Psoas muscle (tissue), 8 donors: Measurements from ENCODE around the gene SART1. TPM values are rescaled to one million over a fixed set of nuclear protein-coding genes. Genes with fewer than 3 reads are reported as not detected.
"Not testable (repeated sequence)": the region's sequence is repeated elsewhere in the genome, so short reads cannot be mapped to it uniquely, and the experiment has no call there.

Source experiments
- ATAC-seq, 4 donors: fragments of 200-7000 bp; cut with Tn5 transposase; one replicate each; pipeline ENCODE4 v1.9.1; 2020; ENCODE audit warnings: moderate library complexity in 3 of 4, mild to moderate bottlenecking in 2 of 4
- DNase-seq, 2 donors: peaks; one replicate each; pipeline ENCODE4 v3.0.0-alpha.2; 2020
- H3K27ac ChIP-seq: fragments of 200-600 bp; one replicate; pipeline ENCODE4 v1.8.0; 2022
- H3K27me3 ChIP-seq, 3 donors: fragments of 200-600 bp in 1 of 3; one replicate each; pipeline versions ENCODE4 v1.6.1 to v1.8.0; 2013 to 2022; ENCODE audit warnings: low read length in 2 of 3, mild to moderate bottlenecking in 2 of 3, moderate library complexity in 1 of 3; ENCODE audit not compliant: insufficient read depth in 3 of 3
- H3K36me3 ChIP-seq, 2 donors: fragments of 200-600 bp in 1 of 2; one replicate each; pipeline versions ENCODE4 v1.6.1 to v1.8.0; 2013 to 2022; ENCODE audit warnings: low read depth in 1 of 2, mild to moderate bottlenecking in 1 of 2, moderate library complexity in 1 of 2; ENCODE audit not compliant: insufficient read depth in 1 of 2
- H3K4me1 ChIP-seq: fragments of 200-600 bp; one replicate; pipeline ENCODE4 v1.8.0; 2022
- H3K4me3 ChIP-seq: fragments of 200-600 bp; one replicate; pipeline ENCODE4 v1.8.0; 2022; ENCODE audit warnings: mild to moderate bottlenecking
- H3K9me3 ChIP-seq: fragments of 200-600 bp; one replicate; pipeline ENCODE4 v1.8.0; 2022
- CTCF ChIP-seq: fragments of 200-600 bp; IDR thresholded peaks from one replicate; pipeline ENCODE4 v1.8.0; 2022; ENCODE audit warnings: antibody characterized with exemption
- WGBS, 3 donors: extraction: QIAGEN DNeasy Blood & Tissue Kit; methylation state at CpG; one replicate each; pipeline versions ENCODE4 v1.1.6 to v1.1.7; 2013; 5-methylcytosine and 5-hydroxymethylcytosine counted together
- intact Hi-C, 2 donors: fragments of 100-400 bp; cut with DNase I; formaldehyde crosslinking; loops; one replicate each; pipeline versions ENCODE4 v1.11.0 to v1.14.2; 2022
- polyA plus RNA-seq, 3 donors: library from polyadenylated mRNA; stranded (reverse); fragments of 200-250 nt; gene quantifications; one replicate each; pipeline ENCODE4 v1.2.3, GENCODE V29; 2013
- total RNA-seq, 4 donors: library from RNA; stranded (reverse); fragmentation: NEBNext Ultra II Directional in 2 of 4; extraction: Animal tissue kit (Norgen Biotek cat#: 25700) in 2 of 4; gene quantifications; one replicate each; pipeline versions ENCODE4 v1.2.1 to v1.2.4, GENCODE V29; 2021 to 2023
- donor health status: healthy with polysubstance abuse.
- donor health status: DM: no; HTN: no; CAD: no; lungs with moderate emphysema.
- donor health status: Bipolar disorder and iron deficiency.
- donor health status: healthy.
- donor health status: DM: yes; HTN: yes; CAD: no.
- donor health status: DM: no; HTN: no; CAD: no.
- donor health status: DM: no; HTN: no; CAD: no.
- donor health status: DM: yes; HTN: yes; CAD: no.

The SART1 gene
- total and polyA plus RNA-seq, 7 donors, result 36.3 to 58.7 (median 49.2) TPM

DNA sequence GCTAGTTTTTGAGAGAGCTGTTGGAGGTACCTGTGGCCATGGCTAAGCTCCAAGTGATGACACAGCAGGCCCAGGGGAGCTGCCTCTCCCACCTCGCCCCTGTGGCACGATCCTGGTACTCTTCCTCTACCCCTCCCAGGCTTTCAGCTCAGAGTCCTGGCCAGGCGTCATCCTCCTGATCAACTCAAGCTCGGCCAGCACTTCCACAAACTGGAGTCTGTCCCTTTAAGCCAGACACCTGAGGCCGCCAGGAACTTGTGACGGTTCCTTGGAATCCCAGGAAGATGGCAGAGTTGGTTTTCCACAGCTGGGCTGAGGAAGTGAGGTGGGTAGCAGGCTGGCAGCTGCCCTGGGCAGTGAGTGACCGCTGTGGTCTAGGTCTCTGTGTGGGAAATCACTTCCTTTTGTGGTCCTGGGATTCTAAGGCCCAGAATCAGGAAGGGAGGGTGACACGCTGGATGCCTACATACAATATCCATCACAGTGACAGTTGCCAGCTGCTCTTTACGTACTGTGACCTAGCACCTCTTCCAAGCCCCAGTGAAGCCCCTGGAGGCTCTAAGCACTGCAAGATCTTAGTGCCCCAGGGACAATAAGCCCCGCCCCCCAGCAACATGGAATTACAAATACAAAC is 47.1 kb downstream of the SART1 start:
- H3K4me1 ChIP-seq, result peaks cover 18% of the 10 kb centered on the region
- no peak overlapping the region for H3K4me3 ChIP-seq
- peaks cover 0 to 29% of the 10 kb centered on the region in 2 donors for H3K36me3 ChIP-seq
- WGBS, 3 donors, result 53 to 60% (median 59%) methylated on average over 10 of the region's 10 CpGs
- DNase-seq, result no peak
- intact Hi-C loops, result no loop called here
- H3K27ac ChIP-seq, result peak overlapping the region; percentile 30
- no peak for TF ChIP-seq CTCF
- no peaks in the 10 kb centered on the region for H3K9me3 ChIP-seq
- H3K27me3 ChIP-seq, result peaks cover 0 to 7% (median 5%) of the 10 kb centered on the region in 3 donors
- ATAC-seq, result no peak

- ATAC-seq, result not testable (repeated sequence)
- 67 to 69% (median 67%) methylated on average over 4 of the region's 4 CpGs for WGBS, 3 donors
Observed at GRCh38 chr11:66010036-66010435, 48.5 kb downstream of the SART1 start.

GRCh38 chr11:66011239-66011784 is 49.8 kb downstream of the SART1 start:
- intact Hi-C loops, result no loop called here
- Histone ChIP-seq H3K9me3 (no peaks in the 10 kb centered on the region), H3K4me3 (peak overlapping the region; percentile 49), H3K36me3 (peaks cover 0 to 2% of the 10 kb centered on the region in 2 donors), H3K27ac (no peak overlapping the region), H3K4me1 (peaks cover 27% of the 10 kb centered on the region), H3K27me3 (peaks cover 0 to 7% (median 5%) of the 10 kb centered on the region in 3 donors)
- 50 to 55% (median 50%) methylated on average over 14 of the region's 14 CpGs for WGBS, 3 donors
- ATAC-seq (no peak), DNase-seq (no peak)
- TF ChIP-seq CTCF, result no peak

More at GRCh38 chr11:66010036-66010435, 48.5 kb downstream of the SART1 start:
- H3K27me3 ChIP-seq, intact Hi-C loops, H3K27ac ChIP-seq, H3K4me3 ChIP-seq, DNase-seq, H3K9me3 ChIP-seq: not testable (repeated sequence)
- H3K36me3 ChIP-seq, result peaks cover 0 to 15% of the 10 kb centered on the region in 2 donors
- H3K4me1 ChIP-seq, result peaks cover 14% of the 10 kb centered on the region

DNA sequence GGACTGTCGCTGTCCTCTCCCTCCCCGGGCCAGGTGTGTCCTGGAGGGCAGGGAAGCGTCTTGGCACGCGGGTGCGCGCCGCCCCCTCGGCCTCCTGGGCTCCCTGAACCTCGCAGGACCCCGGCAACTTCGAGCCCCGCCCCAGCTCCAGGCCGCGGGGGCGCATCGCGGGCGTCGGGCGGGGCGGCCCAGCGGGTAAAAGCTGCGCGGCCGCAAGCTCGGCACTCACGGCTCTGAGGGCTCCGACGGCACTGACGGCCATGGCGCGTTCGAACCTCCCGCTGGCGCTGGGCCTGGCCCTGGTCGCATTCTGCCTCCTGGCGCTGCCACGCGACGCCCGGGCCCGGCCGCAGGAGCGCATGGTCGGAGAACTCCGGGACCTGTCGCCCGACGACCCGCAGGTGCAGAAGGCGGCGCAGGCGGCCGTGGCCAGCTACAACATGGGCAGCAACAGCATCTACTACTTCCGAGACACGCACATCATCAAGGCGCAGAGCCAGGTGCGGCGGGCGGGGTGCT is 50.3 kb downstream of the SART1 start, which contains the start of gene CST6:
CST6 (plus strand) TSS at position 224 of the 519 bp plus-strand sequence; CDS start at position 261, 37 bp downstream.
- intact Hi-C loops, result no loop called here
- no peaks in the 10 kb centered on the region for H3K36me3 ChIP-seq
- H3K4me3 ChIP-seq, result peak within 1 kb of the TSS; percentile 49
- H3K27ac ChIP-seq, result no peak within 1 kb of the TSS
- TF ChIP-seq CTCF, result no peak
- DNase-seq, result no peak
- WGBS, 3 donors, result 5 to 11% (median 7%) methylated on average over 45 to 61 of the region's 61 CpGs
- peaks cover 28% of the 10 kb centered on the region for H3K4me1 ChIP-seq
- peaks cover 0 to 7% (median 5%) of the 10 kb centered on the region in 3 donors for H3K27me3 ChIP-seq
- ATAC-seq, result no peak
- H3K9me3 ChIP-seq, result no peaks in the 10 kb centered on the region

DNA sequence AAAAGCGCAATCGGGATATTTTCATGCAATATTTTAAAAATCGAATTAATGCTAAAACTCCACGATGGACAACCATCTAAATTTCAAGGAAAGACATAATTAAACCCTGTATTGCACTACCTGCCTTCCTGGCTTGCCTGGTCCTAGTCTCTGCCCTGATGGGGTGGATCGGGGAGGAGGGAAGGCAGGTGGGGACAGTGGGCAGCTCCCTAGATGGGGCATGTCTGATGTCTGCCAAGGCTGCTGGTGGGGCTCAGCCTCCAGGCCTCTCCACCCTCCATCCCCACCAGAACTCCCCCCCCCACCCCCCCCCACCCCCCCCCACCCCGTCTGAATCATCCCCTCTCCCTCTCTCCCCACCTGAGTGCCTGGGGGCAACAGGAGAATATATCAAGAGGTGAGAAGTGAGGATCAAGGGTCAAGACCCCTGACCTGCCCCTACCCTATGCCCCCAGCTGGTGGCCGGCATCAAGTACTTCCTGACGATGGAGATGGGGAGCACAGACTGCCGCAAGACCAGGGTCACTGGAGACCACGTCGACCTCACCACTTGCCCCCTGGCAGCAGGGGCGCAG is 50.9 kb downstream of the SART1 start:
- DNase-seq, result no peak

More for the DNA sequence above, 50.9 kb downstream of the SART1 start:
- 44 to 52% (median 50%) methylated on average over 11 to 12 of the region's 12 CpGs for WGBS, 3 donors
- Histone ChIP-seq H3K9me3 (no peaks in the 10 kb centered on the region), H3K27me3 (peaks cover 0 to 7% (median 5%) of the 10 kb centered on the region in 3 donors), H3K4me1 (peaks cover 22% of the 10 kb centered on the region), H3K4me3 (peak overlapping the region; percentile 49), H3K36me3 (no peaks in the 10 kb centered on the region), H3K27ac (no peak overlapping the region)
- ATAC-seq, result no peak
- no peak for TF ChIP-seq CTCF
- intact Hi-C loops, result no loop called here
